Upper lobe of right lung (tissue), 1 donor: Measurements from ENCODE around the gene GAREM2. TPM values are rescaled to one million over a fixed set of nuclear protein-coding genes. Genes with fewer than 3 reads are reported as not detected.

Source experiments
- ATAC-seq: fragments of 200-7000 bp; cut with Tn5 transposase; one replicate; pipeline ENCODE4 v1.9.1; 2020; ENCODE audit warnings: mild to moderate bottlenecking, moderate library complexity
- DNase-seq: peaks from one replicate; pipeline ENCODE4 v3.0.0-alpha.2; 2020
- H3K27ac ChIP-seq: fragments of 200-600 bp; one replicate; pipeline ENCODE4 v1.8.0; 2022
- H3K27me3 ChIP-seq: fragments of 200-600 bp; one replicate; pipeline ENCODE4 v1.8.0; 2022; ENCODE audit warnings: mild to moderate bottlenecking
- H3K36me3 ChIP-seq: fragments of 200-600 bp; one replicate; pipeline ENCODE4 v1.8.0; 2022
- H3K4me1 ChIP-seq: fragments of 200-600 bp; one replicate; pipeline ENCODE4 v1.8.0; 2022
- H3K4me3 ChIP-seq: fragments of 200-600 bp; one replicate; pipeline ENCODE4 v1.8.0; 2022; ENCODE audit warnings: mild to moderate bottlenecking
- H3K9me3 ChIP-seq: fragments of 200-600 bp; one replicate; pipeline ENCODE4 v1.8.0; 2022
- CTCF ChIP-seq: fragments of 200-600 bp; IDR thresholded peaks from one replicate; pipeline ENCODE4 v1.8.0; 2022; ENCODE audit warnings: antibody characterized with exemption
- intact Hi-C: fragments of 100-400 bp; cut with DNase I; formaldehyde crosslinking; loops from one replicate; pipeline ENCODE4 v1.11.0; 2022
- total RNA-seq: library from RNA; stranded (reverse); fragmentation: NEBNext Ultra II Directional; extraction: Animal tissue kit (Norgen Biotek cat#: 25700); gene quantifications from one replicate; pipeline ENCODE4 v1.2.1, GENCODE V29; 2021
- donor health status: DM: no; HTN: yes; CAD: no; lungs with severe emphysema.

GAREM2 gene
- total RNA-seq, 1 donor from 2014 or later: 1.9 TPM

- no peaks in the 10 kb centered on the region for H3K9me3 ChIP-seq
- no peak for TF ChIP-seq CTCF
- H3K4me1 ChIP-seq: no peaks in the 10 kb centered on the region
- H3K27ac ChIP-seq: no peak overlapping the region
- peaks cover 96% of the 10 kb centered on the region for H3K36me3 ChIP-seq
- no peaks in the 10 kb centered on the region for H3K27me3 ChIP-seq
- ATAC-seq: peak; percentile 45
- no peak overlapping the region for H3K4me3 ChIP-seq
- DNase-seq: no peak
- intact Hi-C loops: no loop called here
These were observed 24.0 kb downstream of the GAREM2 start for GRCh38 chr2:26196683-26197418.

- Histone ChIP-seq H3K36me3 (peaks cover 98% of the 10 kb centered on the region), H3K4me1 (no peaks in the 10 kb centered on the region), H3K27ac (no peak overlapping the region), H3K4me3 (no peak overlapping the region), H3K27me3 (no peaks in the 10 kb centered on the region), H3K9me3 (no peaks in the 10 kb centered on the region)
- intact Hi-C loops: no loop called here
- TF ChIP-seq CTCF: no peak
- DNase-seq: no peak
- ATAC-seq: no peak
These were observed 24.6 kb downstream of the GAREM2 start for GRCh38 chr2:26197516-26197915.

- Histone ChIP-seq H3K36me3 (peaks cover 91% of the 10 kb centered on the region), H3K4me1 (no peaks in the 10 kb centered on the region), H3K4me3 (no peak overlapping the region), H3K9me3 (no peaks in the 10 kb centered on the region), H3K27ac (no peak overlapping the region), H3K27me3 (no peaks in the 10 kb centered on the region)
- TF ChIP-seq CTCF: no peak
- DNase-seq (no peak), ATAC-seq (no peak)
- intact Hi-C loops: no loop called here
These were observed 30.1 kb downstream of the GAREM2 start for GRCh38 chr2:26202981-26203490.

GRCh38 chr2:26203906-26204305 lies 31.0 kb downstream of the GAREM2 start:
- ATAC-seq: no peak
- Histone ChIP-seq H3K4me1 (no peaks in the 10 kb centered on the region), H3K9me3 (no peaks in the 10 kb centered on the region), H3K4me3 (no peak overlapping the region), H3K36me3 (peaks cover 92% of the 10 kb centered on the region), H3K27ac (no peak overlapping the region), H3K27me3 (no peaks in the 10 kb centered on the region)
- TF ChIP-seq CTCF: no peak
- intact Hi-C loops: no loop called here
- DNase-seq: no peak

GRCh38 chr2:26212011-26212410 lies 39.1 kb downstream of the GAREM2 start:
- no peak overlapping the region for H3K4me3 ChIP-seq
- H3K27ac ChIP-seq: no peak overlapping the region
- no peak for TF ChIP-seq CTCF
- no peaks in the 10 kb centered on the region for H3K27me3 ChIP-seq
- no peak for DNase-seq
- intact Hi-C loops: no loop called here
- peaks cover 95% of the 10 kb centered on the region for H3K36me3 ChIP-seq
- no peaks in the 10 kb centered on the region for H3K4me1 ChIP-seq
- no peak for ATAC-seq
- H3K9me3 ChIP-seq: no peaks in the 10 kb centered on the region
